Hepatocyte (in vitro differentiated cells): ENCODE results near the gene TBC1D22B. TPM values are rescaled to one million over a fixed set of nuclear protein-coding genes. Genes with fewer than 3 reads are reported as not detected.

Experiments used
- DNase-seq: peaks from one replicate; pipeline ENCODE4 v3.0.0-alpha.2; 2016; ENCODE audit warnings: low spot score
- H2AFZ ChIP-seq: fragments of 200-600 bp; sonication (generic); 2 replicates; pipeline ENCODE4 v1.6.0; 2016; ENCODE audit warnings: antibody characterized with exemption, mild to moderate bottlenecking
- H3K27ac ChIP-seq: fragments of 200-600 bp; sonication (generic); 2 replicates; pipeline ENCODE4 v1.5.1; 2016; ENCODE audit warnings: mild to moderate bottlenecking
- H3K27me3 ChIP-seq: fragments of 200-600 bp; sonication (generic); 2 replicates; pipeline ENCODE4 v1.6.1; 2016
- H3K36me3 ChIP-seq: fragments of 200-600 bp; sonication (generic); replicated peaks from 2 replicates; pipeline ENCODE4 v1.5.1; 2016; ENCODE audit warnings: low read depth; ENCODE audit not compliant: insufficient read depth
- H3K4me1 ChIP-seq: fragments of 200-600 bp; sonication (generic); 2 replicates; pipeline ENCODE4 v1.5.1; 2016; ENCODE audit warnings: mild to moderate bottlenecking, moderate library complexity; ENCODE audit not compliant: insufficient read depth
- H3K4me2 ChIP-seq: fragments of 200-600 bp; sonication (generic); 2 replicates; pipeline ENCODE4 v1.6.0; 2016
- H3K4me3 ChIP-seq: fragments of 200-600 bp; sonication (generic); 2 replicates; pipeline ENCODE4 v1.5.1; 2016; ENCODE audit warnings: mild to moderate bottlenecking
- H3K79me2 ChIP-seq: fragments of 200-600 bp; sonication (generic); 2 replicates; pipeline ENCODE4 v1.6.0; 2017; ENCODE audit warnings: mild to moderate bottlenecking
- H3K9me2 ChIP-seq: fragments of 200-600 bp; sonication (generic); replicated peaks from 2 replicates; pipeline ENCODE4 v1.6.0; 2017; ENCODE audit warnings: mild to moderate bottlenecking; ENCODE audit not compliant: insufficient read depth
- H3K9me3 ChIP-seq: fragments of 200-600 bp; sonication (generic); 2 replicates; pipeline ENCODE4 v1.5.1; 2016; ENCODE audit warnings: low read depth, mild to moderate bottlenecking
- H4K20me1 ChIP-seq: fragments of 200-600 bp; sonication (generic); 2 replicates; pipeline ENCODE4 v1.6.0; 2016; ENCODE audit warnings: mild to moderate bottlenecking; ENCODE audit not compliant: insufficient read depth, poor library complexity, severe bottlenecking
- CTCF ChIP-seq: fragments of 200-600 bp; sonication (generic); IDR thresholded peaks from 2 replicates; pipeline ENCODE4 v1.5.1; 2016; ENCODE audit warnings: antibody characterized with exemption, mild to moderate bottlenecking; ENCODE audit not compliant: poor library complexity
- EZH2 ChIP-seq: fragments of 200-600 bp; sonication (generic); IDR thresholded peaks from 2 replicates; pipeline ENCODE4 v1.6.1; 2016; ENCODE audit warnings: antibody characterized with exemption, mild to moderate bottlenecking, borderline replicate concordance
- EZH2phosphoT487 ChIP-seq: fragments of 200-600 bp; sonication (generic); IDR thresholded peaks from one replicate; pipeline ENCODE4 v1.6.1; 2018; ENCODE audit warnings: antibody characterized with exemption, mild to moderate bottlenecking, low read depth, moderate library complexity; ENCODE audit not compliant: unreplicated experiment, severe bottlenecking
- WGBS: methylation state at CpG from one replicate; pipeline ENCODE4 v1.1.6; 2016; ENCODE audit warnings: low lambda C conversion rate; ENCODE audit errors: missing lambda C conversion rate; 5-methylcytosine and 5-hydroxymethylcytosine counted together
- polyA plus RNA-seq: library from polyadenylated mRNA; unstranded; fragments of >200 nt; fragmentation: Nextera tagmentation; extraction: Ambion mirVana; gene quantifications from 2 replicates; pipeline ENCODE4 v1.2.1, GENCODE V29; 2016
- total RNA-seq: library from RNA; depleted of rRNA; stranded (reverse); fragments of >200 nt; gene quantifications from 2 replicates; pipeline ENCODE4 v1.2.3, GENCODE V29; 2014

Gene TBC1D22B
- total and polyA plus RNA-seq, 2 experiments from 2014 or later = 5.2 to 8.2 TPM

- Histone ChIP-seq H4K20me1 (no peaks in the 10 kb centered on the region), H3K27me3 (no peaks in the 10 kb centered on the region), H3K4me3 (no peak overlapping the region), H3K79me2 (no peaks in the 10 kb centered on the region), H2AFZ (no peak overlapping the region), H3K27ac (no peak overlapping the region), H3K9me3 (no peaks in the 10 kb centered on the region), H3K4me1 (no peaks in the 10 kb centered on the region), H3K36me3 (no peaks in the 10 kb centered on the region), H3K9me2 (no peaks in the 10 kb centered on the region), H3K4me2 (no peak overlapping the region)
- 58% methylated on average over 1 of the region's 1 CpG for WGBS
- no peak for DNase-seq
- TF ChIP-seq EZH2phosphoT487 = no peak
- TF ChIP-seq CTCF = no peak
- TF ChIP-seq EZH2 = no peak
Measured at GRCh38 chr6:37369321-37370201, 112.0 kb downstream of the TBC1D22B start.

- Histone ChIP-seq H3K4me2 (no peak overlapping the region), H2AFZ (no peak overlapping the region), H3K36me3 (no peaks in the 10 kb centered on the region), H3K27me3 (no peaks in the 10 kb centered on the region), H3K9me2 (no peaks in the 10 kb centered on the region), H3K27ac (no peak overlapping the region), H4K20me1 (no peaks in the 10 kb centered on the region), H3K79me2 (no peaks in the 10 kb centered on the region), H3K4me3 (no peak overlapping the region), H3K4me1 (no peaks in the 10 kb centered on the region), H3K9me3 (no peaks in the 10 kb centered on the region)
- 91% methylated on average over 4 of the region's 4 CpGs for WGBS
- TF ChIP-seq EZH2 (no peak), CTCF (no peak), EZH2phosphoT487 (no peak)
- no peak for DNase-seq
Measured at GRCh38 chr6:37371154-37372083, 113.8 kb downstream of the TBC1D22B start.

GRCh38 chr6:37372116-37372515, 114.5 kb downstream of the TBC1D22B start:
- no peaks in the 10 kb centered on the region for H3K79me2 ChIP-seq
- no peaks in the 10 kb centered on the region for H4K20me1 ChIP-seq
- H3K36me3 ChIP-seq = no peaks in the 10 kb centered on the region

More at GRCh38 chr6:37372116-37372515, 114.5 kb downstream of the TBC1D22B start:
- no peaks in the 10 kb centered on the region for H3K27me3 ChIP-seq
- H3K4me3 ChIP-seq = no peak overlapping the region
- TF ChIP-seq EZH2phosphoT487 (no peak), CTCF (no peak), EZH2 (no peak)
- no peaks in the 10 kb centered on the region for H3K9me2 ChIP-seq
- no peak overlapping the region for H3K27ac ChIP-seq
- no peak for DNase-seq
- H3K4me2 ChIP-seq = no peak overlapping the region
- no peak overlapping the region for H2AFZ ChIP-seq
- H3K9me3 ChIP-seq = no peaks in the 10 kb centered on the region
- WGBS = 91% methylated on average over 1 of the region's 1 CpG
- no peaks in the 10 kb centered on the region for H3K4me1 ChIP-seq
